Activated naive CD4-positive, alpha-beta T cell treated with Interleukin-2 at 50 U/mL for 16 hours (primary cell): ENCODE measurements around the gene IPO9.

Source experiments
- DNase-seq: peaks from one replicate; pipeline ENCODE4 v3.0.0-alpha.2; 2020

Gene IPO9

GRCh38 chr1:201907621-201908020 is 78.7 kb downstream of the IPO9 start:
- no peak for DNase-seq

- no peak for DNase-seq
Observed at GRCh38 chr1:201911826-201912571, 83.0 kb downstream of the IPO9 start.

GRCh38 chr1:201912832-201913231 is 83.9 kb downstream of the IPO9 start:
- no peak for DNase-seq

GRCh38 chr1:201914456-201915235 is 85.7 kb downstream of the IPO9 start:
- DNase-seq = no peak

- DNase-seq = no peak
Observed at GRCh38 chr1:201916649-201917249, 87.8 kb downstream of the IPO9 start.

- DNase-seq = no peak
Observed at GRCh38 chr1:201917362-201918033, 88.5 kb downstream of the IPO9 start.

GRCh38 chr1:201918343-201918742 is 89.4 kb downstream of the IPO9 start:
- no peak for DNase-seq

- DNase-seq = no peak
Observed at GRCh38 chr1:201921952-201922558, 93.1 kb downstream of the IPO9 start.

- DNase-seq = no peak
Observed at GRCh38 chr1:201925301-201925567, 96.3 kb downstream of the IPO9 start.

- DNase-seq = no peak
Observed at GRCh38 chr1:201925981-201926645, 97.2 kb downstream of the IPO9 start.

GRCh38 chr1:201928266-201928665 is 99.3 kb downstream of the IPO9 start:
- no peak for DNase-seq

GRCh38 chr1:201930137-201930536 is 101.2 kb downstream of the IPO9 start:
- no peak for DNase-seq

GRCh38 chr1:201930803-201931202 is 101.8 kb downstream of the IPO9 start:
- no peak for DNase-seq
